Nephron (organoid): ENCODE measurements around the gene TGM2.
A peak's percentile ranks its signal among the peaks of the same experiment; 100 is the strongest.

Source experiments
- H3K27ac Mint-ChIP-seq, 3 experiments: 2 replicates each; pipeline ENCODE4 v1.8.0; 2020; ENCODE audit warnings: mixed read lengths in 3 of 3, mild to moderate bottlenecking in 2 of 3, moderate library complexity in 1 of 3
- H3K27me3 Mint-ChIP-seq: 2 replicates; pipeline ENCODE4 v1.8.0; 2021; ENCODE audit warnings: low read depth, mild to moderate bottlenecking, moderate library complexity, mixed read lengths
- H3K36me3 Mint-ChIP-seq: 2 replicates; pipeline ENCODE4 v1.8.0; 2020; ENCODE audit warnings: low read depth, mixed read lengths
- H3K4me1 Mint-ChIP-seq: 2 replicates; pipeline ENCODE4 v1.8.0; 2020; ENCODE audit warnings: mixed read lengths
- H3K4me3 Mint-ChIP-seq, 3 experiments: 2 replicates each; pipeline ENCODE4 v1.8.0; 2020; ENCODE audit warnings: mild to moderate bottlenecking in 3 of 3, mixed read lengths in 3 of 3, moderate library complexity in 2 of 3
- H3K9me3 Mint-ChIP-seq: 2 replicates; pipeline ENCODE4 v1.8.0; 2020; ENCODE audit warnings: mixed read lengths
- TF ChIP-seq, protein P1 (sequence below), 3 experiments: fragments of 200-600 bp; sonication (generic); IDR thresholded peaks; one replicate each; pipeline ENCODE4 v1.5.0; 2021; ENCODE audit warnings: antibody characterized with exemption in 3 of 3; ENCODE audit not compliant: unreplicated experiment in 3 of 3

Gene TGM2

GRCh38 chr20:38205001-38205400 is 39.9 kb upstream of the TGM2 start:
- Mint-ChIP-seq H3K4me3 (no peak overlapping the region), H3K36me3 (no peaks in the 10 kb centered on the region), H3K27ac (peak overlapping the region in 1 of 3 experiments; percentile 19), H3K27me3 (peaks cover 3% of the 10 kb centered on the region), H3K4me1 (peaks cover 24% of the 10 kb centered on the region), H3K9me3 (peaks cover 3% of the 10 kb centered on the region)
- TF ChIP-seq, protein P1, sequence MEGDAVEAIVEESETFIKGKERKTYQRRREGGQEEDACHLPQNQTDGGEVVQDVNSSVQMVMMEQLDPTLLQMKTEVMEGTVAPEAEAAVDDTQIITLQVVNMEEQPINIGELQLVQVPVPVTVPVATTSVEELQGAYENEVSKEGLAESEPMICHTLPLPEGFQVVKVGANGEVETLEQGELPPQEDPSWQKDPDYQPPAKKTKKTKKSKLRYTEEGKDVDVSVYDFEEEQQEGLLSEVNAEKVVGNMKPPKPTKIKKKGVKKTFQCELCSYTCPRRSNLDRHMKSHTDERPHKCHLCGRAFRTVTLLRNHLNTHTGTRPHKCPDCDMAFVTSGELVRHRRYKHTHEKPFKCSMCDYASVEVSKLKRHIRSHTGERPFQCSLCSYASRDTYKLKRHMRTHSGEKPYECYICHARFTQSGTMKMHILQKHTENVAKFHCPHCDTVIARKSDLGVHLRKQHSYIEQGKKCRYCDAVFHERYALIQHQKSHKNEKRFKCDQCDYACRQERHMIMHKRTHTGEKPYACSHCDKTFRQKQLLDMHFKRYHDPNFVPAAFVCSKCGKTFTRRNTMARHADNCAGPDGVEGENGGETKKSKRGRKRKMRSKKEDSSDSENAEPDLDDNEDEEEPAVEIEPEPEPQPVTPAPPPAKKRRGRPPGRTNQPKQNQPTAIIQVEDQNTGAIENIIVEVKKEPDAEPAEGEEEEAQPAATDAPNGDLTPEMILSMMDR (IDR thresholded peaks at IDR 0.05; ENCODE audit: unreplicated experiment in 3 of 3) = no peak

DNA sequence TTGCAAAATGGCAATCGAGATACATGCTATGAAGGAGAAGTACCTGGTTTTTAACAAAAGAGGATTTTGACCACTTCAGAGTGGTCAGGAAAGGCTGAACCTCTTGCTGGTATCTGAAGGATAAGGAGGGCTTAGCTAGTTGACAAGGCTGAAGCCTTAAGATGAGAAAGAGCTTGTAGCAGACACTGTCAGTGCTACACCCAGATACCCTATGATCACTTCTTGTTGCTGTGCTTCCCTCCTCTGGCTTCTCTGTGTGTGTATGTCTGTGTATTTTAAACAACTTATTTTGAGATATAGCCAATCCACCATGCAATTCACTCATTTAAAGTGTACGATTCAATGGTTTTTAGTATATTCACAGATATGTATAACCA is 38.9 kb upstream of the TGM2 start:
- H3K27me3 Mint-ChIP-seq = peaks cover 3% of the 10 kb centered on the region
- H3K9me3 Mint-ChIP-seq = peaks cover 3% of the 10 kb centered on the region
- no peak overlapping the region for H3K4me3 Mint-ChIP-seq
- H3K36me3 Mint-ChIP-seq = no peaks in the 10 kb centered on the region
- peak overlapping the region in 1 of 3 experiments; percentile 13 for H3K27ac Mint-ChIP-seq
- H3K4me1 Mint-ChIP-seq = peaks cover 28% of the 10 kb centered on the region
- TF ChIP-seq, protein P1 (IDR thresholded peaks at IDR 0.05; ENCODE audit: unreplicated experiment in 3 of 3) = no peak

GRCh38 chr20:38203337-38203980 is 38.4 kb upstream of the TGM2 start:
- peaks cover 3% of the 10 kb centered on the region for H3K9me3 Mint-ChIP-seq
- TF ChIP-seq, protein P1 (IDR thresholded peaks at IDR 0.05; ENCODE audit: unreplicated experiment in 3 of 3) = no peak
- H3K27ac Mint-ChIP-seq = peak overlapping the region in 1 of 3 experiments; percentile 13
- H3K4me1 Mint-ChIP-seq = peaks cover 28% of the 10 kb centered on the region
- peaks cover 3% of the 10 kb centered on the region for H3K27me3 Mint-ChIP-seq
- no peak overlapping the region for H3K4me3 Mint-ChIP-seq
- H3K36me3 Mint-ChIP-seq = no peaks in the 10 kb centered on the region

DNA sequence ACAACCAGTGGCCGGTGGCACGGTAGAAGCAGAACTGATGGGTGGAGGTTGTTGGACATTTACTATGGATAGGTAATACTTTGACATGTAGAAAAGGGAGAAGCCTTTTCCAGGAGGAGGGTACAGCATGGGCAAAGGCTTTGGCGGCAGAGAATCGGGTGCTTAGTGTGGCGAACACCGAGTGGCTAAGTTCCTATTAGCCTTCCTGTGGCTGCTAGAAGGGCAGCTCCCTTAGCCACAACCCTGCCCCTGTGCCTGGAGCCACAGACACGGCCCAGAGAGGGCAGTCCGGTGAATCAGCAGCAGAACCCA is 37.9 kb upstream of the TGM2 start:
- Mint-ChIP-seq H3K27ac (no peak overlapping the region), H3K4me1 (peaks cover 28% of the 10 kb centered on the region), H3K36me3 (no peaks in the 10 kb centered on the region), H3K4me3 (no peak overlapping the region), H3K9me3 (peaks cover 3% of the 10 kb centered on the region), H3K27me3 (peaks cover 3% of the 10 kb centered on the region)
- TF ChIP-seq, protein P1 (IDR thresholded peaks at IDR 0.05; ENCODE audit: unreplicated experiment in 3 of 3) = no peak

DNA sequence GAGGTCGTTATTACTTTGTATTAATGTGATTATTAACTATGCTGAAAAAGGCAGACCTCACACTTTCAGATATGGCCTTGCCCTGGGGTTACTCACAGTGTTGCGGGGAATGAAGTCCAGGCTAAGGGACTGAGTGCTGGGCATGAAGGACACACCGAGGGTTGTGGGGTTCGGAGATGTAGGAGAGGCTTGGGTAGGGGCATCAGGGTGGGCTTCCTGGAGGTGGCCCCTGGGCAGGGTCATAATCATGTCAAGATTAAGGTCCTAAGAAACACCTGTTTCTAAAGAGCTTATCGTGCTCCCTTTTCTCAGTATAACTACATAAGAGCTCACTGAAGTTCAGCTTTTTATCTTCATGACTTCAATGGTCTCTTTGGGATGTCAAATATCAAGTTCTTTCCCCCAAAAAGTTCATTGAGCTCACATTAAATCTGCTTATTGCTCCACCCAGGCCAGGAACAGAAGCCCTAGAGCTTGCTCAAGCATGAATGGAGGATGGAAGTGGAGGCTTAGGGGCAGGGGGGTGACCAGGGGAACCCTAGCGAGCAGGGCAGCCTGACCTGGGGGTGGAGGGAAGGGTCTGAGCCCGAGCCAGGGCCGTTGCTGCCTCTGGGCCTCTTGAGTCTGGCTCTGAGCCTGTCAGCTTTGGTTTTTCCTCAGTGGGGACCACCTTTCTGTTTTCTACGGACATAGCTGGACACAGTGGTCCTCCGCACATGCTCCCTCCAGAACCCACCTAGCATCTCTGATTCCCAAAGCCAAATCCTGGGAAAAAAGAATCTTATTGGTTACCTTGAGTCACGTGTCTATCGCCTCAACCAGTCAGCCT is 37.3 kb upstream of the TGM2 start:
- H3K4me3 Mint-ChIP-seq = no peak overlapping the region
- H3K27ac Mint-ChIP-seq = no peak overlapping the region
- TF ChIP-seq, protein P1 (IDR thresholded peaks at IDR 0.05; ENCODE audit: unreplicated experiment in 3 of 3) = no peak
- H3K9me3 Mint-ChIP-seq = no peaks in the 10 kb centered on the region
- H3K27me3 Mint-ChIP-seq = peaks cover 3% of the 10 kb centered on the region
- peaks cover 28% of the 10 kb centered on the region for H3K4me1 Mint-ChIP-seq
- no peaks in the 10 kb centered on the region for H3K36me3 Mint-ChIP-seq
